Tongue (tissue), 2 donors: Measurements from ENCODE around the gene RGS7. TPM values are rescaled to one million over a fixed set of nuclear protein-coding genes. Genes with fewer than 3 reads are reported as not detected.
"Not testable (repeated sequence)": the region's sequence is repeated elsewhere in the genome, so short reads cannot be mapped to it uniquely, and the experiment has no call there.

ENCODE experiments used
- DNase-seq: peaks from one replicate; pipeline ENCODE4 v3.0.0-alpha.2; 2015
- total RNA-seq: library from RNA; depleted of rRNA; stranded (reverse); fragments of >200 nt; gene quantifications from one replicate; pipeline ENCODE4 v1.2.3, GENCODE V29; 2014

Gene RGS7
- total RNA-seq, 1 donor from 2014 or later: not detected

DNA sequence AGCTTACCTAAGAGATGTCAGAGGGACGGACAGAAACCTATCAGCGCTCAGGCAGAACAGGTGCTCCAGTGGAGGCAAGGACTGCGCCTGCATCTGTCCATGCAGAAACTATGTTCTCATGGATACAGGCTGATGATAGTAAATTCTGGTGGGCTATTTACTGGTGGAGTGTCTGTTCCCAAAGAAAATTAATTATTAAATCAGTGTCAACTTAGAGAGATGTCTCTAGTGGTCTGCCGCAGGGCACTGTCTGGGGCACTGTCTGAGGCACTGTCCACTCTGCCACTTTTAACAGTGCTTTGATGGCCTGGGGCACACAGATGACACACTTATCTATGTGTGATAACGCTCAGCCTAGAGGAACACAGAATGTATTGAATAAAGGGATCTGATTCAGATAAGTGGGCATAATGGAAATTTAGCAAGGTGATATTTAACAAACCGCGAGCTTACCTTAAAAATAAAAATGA is 148.1 kb downstream of the RGS7 start:
- DNase-seq: no peak

- no peak for DNase-seq
Measured at GRCh38 chr1:241203817-241204216, 153.2 kb downstream of the RGS7 start.

DNA sequence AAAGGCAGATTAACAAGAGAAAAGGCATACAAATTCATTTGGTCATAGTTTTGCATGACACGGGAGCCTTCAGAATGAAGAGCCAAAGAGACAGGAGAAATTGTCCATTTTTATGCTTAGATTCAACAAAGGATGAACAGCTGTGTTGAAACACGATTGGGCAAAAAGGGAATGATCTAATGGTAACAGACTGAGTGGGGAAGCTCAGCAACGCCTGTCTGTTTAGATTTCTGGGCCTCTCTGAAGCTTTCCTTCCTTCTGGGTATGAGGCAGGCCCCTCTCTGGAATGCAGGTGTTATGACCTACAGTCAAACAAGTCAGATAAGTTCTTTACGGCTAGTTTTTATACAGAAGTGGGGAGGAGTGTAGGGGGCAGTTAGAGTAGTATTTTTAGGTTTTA is 154.6 kb downstream of the RGS7 start:
- DNase-seq: peak; percentile 10

DNA sequence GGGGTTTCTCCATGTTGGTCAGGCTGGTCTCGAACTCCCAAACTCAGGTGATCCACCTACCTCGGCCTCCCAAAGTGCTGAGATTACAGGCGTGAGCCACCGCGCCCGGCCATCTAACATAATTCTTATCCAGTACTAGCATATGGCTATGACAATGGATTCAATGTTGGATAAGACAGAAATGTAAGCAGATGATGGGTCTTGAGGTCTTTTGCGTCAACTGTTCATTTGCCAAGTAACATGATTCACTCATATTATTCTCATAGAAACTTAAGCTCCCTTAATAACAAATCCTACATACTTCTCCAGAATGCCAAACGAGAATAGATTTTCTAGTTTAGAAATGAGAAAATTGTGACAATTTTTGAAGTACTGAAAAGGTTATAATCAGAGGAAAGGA is 170.3 kb downstream of the RGS7 start:
- DNase-seq: no peak

DNA sequence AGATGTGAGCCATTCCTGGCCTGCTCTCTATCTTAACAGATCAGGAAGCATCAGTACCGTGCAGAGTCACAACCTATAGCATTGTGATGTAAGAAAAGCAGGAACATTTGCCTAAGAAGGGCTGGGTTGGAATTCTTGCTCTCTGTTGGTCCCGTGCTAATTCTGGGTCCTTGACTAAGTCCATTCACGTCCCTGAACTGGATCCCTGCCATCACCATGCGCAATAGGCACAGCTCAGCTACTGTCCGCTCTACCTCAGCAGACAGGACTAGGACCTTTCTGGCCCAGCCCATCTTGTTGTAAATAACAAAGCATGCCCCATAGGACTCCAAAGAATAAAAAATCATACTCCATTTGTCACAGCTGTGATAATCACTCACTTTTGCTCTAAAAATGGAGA is 175.0 kb downstream of the RGS7 start:
- no peak for DNase-seq

DNA sequence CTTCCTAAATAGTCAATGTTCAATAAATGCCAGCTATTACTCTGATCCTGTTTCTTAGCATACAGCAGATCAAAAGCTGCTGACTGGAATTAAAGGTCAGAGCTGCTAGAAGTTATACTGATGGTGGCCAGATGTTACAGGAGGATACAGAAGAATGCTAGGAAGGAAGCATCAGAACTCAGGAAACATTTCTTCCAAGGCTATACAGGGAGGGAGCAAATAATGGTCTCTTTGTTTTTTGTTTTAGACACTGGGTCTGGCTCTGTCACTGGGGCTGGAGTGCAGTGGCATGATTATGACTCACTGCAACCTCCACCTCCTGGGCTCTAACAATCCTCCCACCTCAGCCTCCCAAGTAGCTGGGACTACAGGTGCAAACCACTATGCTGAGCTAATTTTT is 175.5 kb downstream of the RGS7 start:
- DNase-seq: no peak

DNA sequence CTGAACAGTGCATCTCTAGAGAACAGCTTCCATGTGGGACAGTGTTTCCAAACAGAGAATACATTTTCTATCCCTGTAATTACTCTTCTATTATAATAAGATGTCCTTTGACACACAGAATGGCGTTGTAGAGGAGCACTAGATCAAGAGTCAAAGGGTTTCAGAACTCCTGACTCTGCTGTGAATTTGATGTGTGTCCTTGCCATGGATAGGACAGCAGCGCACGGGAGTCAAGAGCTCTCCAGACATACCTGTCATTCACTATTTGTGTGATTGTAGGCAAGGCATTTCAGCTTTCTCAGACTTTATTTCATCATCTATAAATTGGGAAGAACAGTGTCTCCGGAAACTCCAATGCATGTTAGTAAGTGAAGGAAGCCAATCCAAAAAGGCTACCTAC is 176.4 kb downstream of the RGS7 start:
- DNase-seq: no peak

DNA sequence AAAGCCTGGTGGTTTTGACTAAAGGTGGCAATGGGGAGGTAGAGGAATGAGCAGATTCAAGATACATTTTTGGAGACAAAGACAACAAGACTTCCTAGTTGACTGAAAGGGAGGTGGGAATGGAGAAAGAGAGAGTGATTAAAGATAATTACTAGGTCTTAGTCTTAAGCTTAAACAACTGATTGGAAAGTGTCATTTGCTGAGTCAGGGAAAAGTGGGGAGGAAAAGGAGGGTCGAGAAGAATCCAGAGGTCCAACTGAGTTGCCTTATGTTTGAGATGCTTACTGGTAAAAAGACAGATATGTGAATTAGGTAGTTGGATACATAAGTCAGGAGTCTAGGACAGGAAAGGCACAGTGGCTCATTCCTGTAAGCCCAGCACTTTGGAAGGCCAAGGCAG is 179.3 kb downstream of the RGS7 start:
- no peak for DNase-seq

- no peak for DNase-seq
Measured at GRCh38 chr1:241172486-241172885, 184.5 kb downstream of the RGS7 start.

GRCh38 chr1:241171991-241172390 is 185.0 kb downstream of the RGS7 start:
- peak; percentile 27 for DNase-seq

DNA sequence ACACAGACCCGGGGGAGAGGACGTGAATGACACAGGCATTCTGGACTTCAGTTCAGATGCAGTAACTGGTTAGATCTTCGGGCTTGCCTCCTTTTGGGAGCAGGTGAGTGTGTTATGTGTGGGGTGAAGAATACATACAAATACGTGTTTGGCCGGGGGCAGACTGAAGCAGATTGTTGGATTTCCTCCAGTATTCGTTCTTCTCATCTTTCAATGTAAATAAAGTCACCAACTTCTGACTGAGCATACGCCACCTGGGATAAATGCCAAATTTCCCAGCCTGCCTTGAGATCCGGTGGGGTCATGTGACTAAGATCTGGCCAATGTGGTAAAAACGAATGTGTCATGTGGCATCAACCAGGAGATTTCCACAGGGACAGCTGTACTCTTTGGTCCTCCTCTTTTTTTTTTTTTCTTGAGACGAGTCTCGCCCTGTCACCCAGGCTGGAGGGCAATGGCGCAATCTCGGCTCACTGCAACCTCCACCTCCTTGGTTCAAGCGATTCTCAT is 189.8 kb downstream of the RGS7 start:
- DNase-seq: no peak

GRCh38 chr1:241166625-241167024 is 190.4 kb downstream of the RGS7 start:
- no peak for DNase-seq

DNA sequence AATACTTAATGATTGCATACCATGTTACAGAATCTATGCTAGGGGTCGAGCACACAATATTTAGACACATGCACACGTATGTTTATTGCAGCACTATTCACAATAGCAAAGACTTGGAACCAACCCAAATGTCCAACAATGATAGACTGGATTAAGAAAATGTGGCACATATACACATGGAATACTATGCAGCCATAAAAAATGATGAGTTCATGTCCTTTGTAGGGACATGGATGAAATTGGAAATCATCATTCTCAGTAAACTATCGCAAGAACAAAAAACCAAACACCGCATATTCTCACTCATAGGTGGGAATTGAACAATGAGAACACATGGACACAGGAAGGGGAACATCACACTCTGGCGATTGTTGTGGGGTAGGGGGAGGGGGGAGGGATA is 191.7 kb downstream of the RGS7 start:
- not testable (repeated sequence) for DNase-seq

GRCh38 chr1:241163363-241163762 is 193.6 kb downstream of the RGS7 start:
- DNase-seq: no peak

GRCh38 chr1:241161188-241161689 is 195.8 kb downstream of the RGS7 start:
- DNase-seq: no peak

DNA sequence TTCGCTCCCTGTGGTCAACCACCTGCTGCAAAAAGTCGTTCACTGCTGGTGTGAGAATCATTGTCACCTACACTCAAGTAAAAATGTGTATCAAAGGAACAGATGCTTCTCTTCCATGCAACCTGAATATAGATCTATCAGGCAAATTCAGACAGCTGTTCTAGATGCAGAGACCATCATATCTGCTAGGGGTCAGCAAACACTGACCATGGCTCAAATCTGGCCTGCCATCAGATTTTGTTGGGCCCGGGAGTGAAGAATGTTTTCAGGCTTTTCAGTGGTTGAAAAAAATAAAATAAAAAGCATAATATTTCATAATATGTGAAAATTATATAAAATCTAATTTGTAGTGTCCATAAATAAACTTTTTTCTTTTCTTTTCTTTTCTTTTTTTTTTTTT is 199.6 kb downstream of the RGS7 start:
- no peak for DNase-seq

DNA sequence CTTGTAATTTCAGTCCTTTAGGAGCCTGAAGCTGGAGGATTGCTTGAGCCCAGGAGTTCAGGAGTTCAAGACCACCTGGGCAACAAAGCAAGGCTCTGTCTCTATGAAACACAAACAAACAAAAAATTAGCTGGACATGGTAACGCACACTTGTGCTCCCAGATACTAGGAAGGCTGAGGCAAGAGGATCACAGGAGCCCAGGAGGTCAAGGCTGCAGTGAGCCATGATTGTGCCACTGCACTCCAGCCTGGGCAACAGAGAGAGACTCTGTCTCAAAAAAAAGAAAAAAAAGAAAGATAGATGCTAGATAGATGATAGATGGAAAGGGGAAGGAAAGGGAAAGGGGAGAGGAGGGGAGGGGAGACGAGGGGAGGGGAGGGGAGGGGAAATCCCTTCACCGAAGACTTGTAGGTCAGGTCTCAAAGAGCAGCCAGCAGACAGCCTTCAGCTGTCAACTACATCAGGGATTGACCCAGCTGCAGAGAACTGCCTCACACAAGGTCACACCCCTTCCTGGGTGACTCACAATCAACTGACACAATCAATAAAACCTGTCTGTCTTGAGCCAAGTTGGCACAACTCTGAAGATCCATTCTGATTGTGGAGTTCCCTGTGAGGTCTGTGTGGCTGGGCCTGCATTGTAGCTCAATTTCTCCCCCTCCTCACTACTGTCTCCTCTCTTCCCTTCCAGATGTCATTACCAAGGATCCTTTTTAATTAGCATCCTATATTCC is 200.6 kb downstream of the RGS7 start:
- no peak for DNase-seq

DNA sequence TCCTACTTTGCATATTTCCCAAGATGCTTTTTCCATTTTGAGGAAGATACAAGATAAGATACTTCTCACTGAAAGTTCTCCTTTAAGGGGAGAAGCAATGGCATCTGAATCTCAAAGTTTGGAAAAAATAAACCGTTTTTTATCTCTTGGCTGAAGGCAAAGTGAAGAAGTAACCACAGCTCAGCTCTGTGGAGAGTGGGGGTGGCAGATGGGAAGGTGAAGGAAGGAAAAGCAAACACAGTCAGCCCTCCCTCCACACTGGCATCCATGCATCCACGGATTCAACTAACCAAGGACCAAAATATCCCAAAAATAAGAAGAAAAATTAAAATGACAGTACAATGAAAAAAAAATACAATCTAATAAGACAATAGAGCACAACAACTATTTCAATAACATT is 211.1 kb downstream of the RGS7 start:
- no peak for DNase-seq

GRCh38 chr1:241143765-241144442 is 213.1 kb downstream of the RGS7 start:
- no peak for DNase-seq

GRCh38 chr1:241142493-241142892 is 214.5 kb downstream of the RGS7 start:
- no peak for DNase-seq

GRCh38 chr1:241141646-241142045 is 215.4 kb downstream of the RGS7 start:
- DNase-seq: not testable (repeated sequence)

DNA sequence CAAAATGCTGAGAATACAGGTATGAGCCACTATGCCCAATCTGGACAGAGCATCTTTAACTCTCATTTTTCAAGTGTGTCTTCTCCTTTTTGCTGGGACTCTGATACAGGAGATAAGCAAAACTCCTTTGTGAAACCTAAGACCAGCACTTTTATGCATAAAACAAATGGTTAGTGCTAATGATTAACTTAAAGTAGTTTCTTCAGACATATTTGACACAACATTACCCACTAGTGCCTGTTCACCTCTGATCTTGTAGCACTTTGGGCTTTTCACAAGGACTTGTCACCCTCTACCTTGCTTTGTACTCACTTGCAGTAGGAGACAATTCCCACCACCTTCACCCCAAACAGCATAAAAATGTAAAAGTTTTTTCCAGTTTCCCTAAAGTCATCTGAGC is 216.3 kb downstream of the RGS7 start:
- no peak for DNase-seq

DNA sequence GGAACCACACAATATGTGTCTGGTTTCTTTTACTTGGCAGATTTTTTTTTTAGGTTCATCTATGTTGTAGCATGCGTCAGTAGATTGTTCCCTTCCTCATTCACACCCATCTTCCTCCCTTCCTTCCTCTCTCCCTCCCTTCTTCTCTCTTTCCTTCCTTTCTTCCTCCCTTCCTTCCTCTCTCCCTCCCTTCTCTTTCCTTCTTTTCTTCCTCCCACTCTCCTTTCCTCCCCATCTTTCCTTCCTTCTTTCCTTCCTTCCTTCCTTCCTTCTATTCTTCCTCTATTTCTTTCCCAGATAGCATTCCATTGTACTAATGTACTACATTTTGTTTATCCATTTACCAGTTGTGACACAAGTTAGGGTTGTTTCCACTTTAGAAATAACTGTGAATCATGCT is 218.0 kb downstream of the RGS7 start:
- DNase-seq: no peak

DNA sequence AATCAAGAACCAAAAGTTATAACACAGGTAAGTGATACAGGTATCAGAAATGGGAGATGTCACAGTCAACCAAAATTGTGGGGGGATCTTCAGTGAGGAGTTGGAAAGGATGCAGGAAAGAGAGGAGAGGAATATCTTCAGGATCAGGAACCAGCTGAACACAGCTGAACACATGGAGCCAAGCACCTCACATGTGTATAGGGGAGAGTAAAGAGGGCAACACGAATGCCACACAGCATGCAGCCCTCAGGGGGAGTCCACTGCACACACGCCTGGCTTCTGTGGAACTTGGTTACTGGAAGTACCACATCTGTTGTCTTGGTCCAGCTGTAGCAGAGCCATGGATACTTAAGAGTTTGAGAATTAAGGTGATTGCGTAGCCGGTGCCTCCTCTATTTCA is 218.8 kb downstream of the RGS7 start:
- DNase-seq: no peak
